Activated T-cell treated with anti-CD3 and anti-CD28 coated beads for 4 hours (primary cell): ENCODE measurements around the gene NAT8L.

Source experiments
- DNase-seq: peaks from one replicate; pipeline ENCODE4 v3.0.0-alpha.2; 2020

NAT8L gene

DNA sequence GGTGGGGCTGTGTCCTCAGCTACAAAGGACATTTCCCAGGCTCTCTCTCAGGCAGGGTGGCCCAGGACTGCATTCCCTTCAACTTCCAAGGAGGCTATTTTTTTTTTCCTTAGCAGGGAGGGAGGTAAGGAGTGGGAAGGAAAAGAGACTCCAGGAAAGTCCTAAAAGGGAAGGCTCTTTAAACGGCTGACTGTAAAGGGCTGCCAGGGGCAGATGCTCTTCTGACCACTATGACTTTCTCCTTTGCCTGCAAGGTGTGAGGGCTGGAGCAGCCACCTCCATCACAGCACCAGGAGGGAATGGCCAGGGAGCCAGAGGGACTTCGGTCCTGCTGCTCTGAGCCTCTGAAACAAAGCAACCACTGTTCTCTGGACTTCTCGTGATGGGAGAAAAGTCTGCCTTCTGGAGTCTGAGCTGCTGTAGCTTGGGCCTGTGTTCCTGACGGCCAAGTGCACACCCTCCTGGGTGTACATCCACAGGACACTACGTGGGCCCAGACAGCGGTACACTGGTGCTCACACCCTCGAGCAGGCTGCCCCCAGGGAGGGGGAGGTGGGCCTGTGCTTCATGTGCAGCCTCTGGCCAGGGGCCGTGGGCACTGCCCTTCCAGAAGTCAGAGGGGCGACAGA lies 17.9 kb downstream of the NAT8L start:
- no peak for DNase-seq

DNA sequence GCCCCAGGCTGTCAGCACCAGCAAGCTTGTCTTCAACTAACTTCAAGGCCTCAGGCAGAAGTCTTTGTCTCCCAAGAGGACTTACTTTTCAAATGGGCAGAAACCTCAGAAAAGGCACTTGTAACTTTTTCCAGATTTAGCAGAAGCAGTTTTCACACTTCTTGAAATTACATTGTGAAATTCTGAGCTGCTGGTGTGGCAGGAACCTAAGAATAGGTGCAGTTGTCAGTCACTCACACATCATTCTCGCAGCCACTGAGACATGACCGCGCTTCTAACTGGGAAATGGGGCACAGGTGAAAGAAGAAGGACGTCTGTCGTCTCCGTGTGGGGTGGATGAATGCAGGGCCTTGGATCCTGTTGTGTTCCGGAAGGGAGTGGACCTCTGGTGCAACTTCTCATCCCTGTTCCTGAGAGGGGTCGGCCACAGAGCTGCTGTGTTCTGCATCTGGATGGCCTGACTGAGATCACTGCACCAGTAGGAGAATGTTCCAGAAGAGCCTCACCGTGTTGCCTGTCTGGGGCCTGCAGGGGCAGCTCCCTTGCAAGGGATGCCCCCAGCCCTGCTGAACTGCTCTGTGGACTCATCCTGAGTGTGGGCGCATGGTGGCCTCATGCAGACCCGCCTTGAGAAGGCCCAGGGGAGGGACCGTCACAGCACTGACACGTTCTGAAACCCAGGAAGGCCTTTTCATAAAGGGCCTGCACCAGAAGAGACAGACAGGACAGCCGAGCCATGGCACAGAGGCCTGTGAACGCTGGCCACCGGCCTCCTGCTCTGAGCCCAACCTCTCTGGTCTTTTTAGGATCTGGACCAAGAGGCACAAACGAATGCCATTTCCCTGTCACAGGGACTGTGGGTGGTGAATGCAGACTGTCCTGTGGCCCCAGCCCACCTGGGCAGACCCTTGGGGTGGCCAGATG lies 18.7 kb downstream of the NAT8L start:
- no peak for DNase-seq

- DNase-seq, result no peak
Observed at GRCh38 chr4:2078584-2078983, 19.5 kb downstream of the NAT8L start.

GRCh38 chr4:2079006-2079405 lies 19.9 kb downstream of the NAT8L start:
- DNase-seq, result no peak

DNA sequence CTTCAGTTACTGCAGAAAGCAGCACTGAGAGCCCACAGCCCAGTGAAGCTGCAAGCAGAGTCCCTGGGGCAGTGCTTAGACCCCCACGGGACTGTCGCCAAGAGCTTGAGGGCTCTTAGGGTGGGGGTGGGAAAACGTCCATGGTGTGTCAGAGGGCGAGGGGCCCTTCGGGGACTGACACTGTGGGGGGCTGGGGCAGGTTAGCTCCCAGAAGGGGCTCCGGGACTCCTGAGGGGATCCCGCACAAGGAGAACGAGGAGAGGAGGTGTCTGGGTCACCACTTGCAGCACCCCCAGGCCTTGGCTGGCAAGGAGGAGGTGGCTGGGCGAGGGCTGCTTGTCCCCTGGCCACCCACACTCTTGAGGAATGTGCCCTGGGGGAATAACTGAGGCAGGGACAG lies 20.8 kb downstream of the NAT8L start:
- DNase-seq, result no peak

DNA sequence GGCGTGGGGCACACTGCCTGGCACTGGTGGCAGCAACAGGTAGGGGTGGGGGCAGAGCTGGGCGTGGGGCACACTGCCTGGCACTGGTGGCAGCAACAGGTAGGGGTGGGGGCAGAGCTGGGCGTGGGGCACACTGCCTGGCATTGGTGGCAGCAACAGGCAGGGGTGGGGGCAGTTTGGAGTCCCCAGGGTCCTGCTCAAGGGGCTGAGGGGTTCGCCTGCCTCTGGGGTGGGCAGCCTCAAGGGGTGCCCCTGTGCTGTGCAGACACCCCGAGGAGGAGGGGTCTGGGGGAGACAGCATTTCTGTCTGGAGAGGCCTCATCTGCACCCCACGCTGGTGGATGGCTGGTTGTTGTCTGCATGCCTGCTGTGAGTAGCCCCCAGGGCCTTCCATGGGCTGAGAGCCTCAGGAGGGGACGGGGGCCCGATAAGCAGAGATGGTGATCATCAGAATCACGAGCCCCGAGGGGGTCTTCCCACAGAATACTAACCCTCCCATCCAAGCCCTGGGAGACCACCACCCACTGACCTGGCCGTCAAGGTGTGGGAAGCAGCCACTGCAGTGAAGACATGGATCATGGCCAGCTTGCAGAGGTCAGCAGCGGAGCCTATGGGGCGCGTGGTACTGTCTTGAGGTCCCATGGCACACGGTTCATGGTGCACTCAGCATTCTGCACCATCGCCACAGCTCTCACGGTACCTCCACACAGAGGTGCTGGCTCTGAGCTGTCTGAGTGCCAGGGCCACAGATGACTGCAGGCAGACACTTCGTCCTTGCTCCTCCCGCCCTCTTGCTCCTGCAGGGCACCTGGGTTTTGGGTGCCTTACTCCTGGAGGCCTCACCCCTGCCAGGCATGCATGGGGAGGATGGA lies 21.5 kb downstream of the NAT8L start:
- no peak for DNase-seq

DNA sequence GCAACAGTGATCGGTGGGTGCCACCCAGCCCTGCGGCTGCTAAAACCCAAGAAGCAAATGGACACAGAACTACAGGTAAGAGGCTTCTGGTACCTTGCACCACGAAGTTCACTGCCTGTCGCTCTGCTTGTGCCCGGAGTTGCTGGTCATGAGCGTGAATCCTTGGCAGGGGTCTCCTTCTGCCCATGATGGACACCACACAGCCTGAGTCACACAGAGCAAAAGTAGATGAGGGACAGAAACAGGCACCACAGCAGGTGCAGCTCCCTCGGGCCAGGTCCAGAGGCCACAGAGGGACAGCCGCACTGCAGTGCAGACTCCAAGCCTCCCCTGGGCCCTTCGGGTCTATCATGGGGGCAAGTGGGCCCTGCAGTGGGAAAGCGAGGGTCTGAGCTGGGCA lies 22.4 kb downstream of the NAT8L start:
- no peak for DNase-seq

GRCh38 chr4:2082118-2082517 lies 23.0 kb downstream of the NAT8L start:
- no peak for DNase-seq

- no peak for DNase-seq
Observed at GRCh38 chr4:2082627-2083026, 23.5 kb downstream of the NAT8L start.

DNA sequence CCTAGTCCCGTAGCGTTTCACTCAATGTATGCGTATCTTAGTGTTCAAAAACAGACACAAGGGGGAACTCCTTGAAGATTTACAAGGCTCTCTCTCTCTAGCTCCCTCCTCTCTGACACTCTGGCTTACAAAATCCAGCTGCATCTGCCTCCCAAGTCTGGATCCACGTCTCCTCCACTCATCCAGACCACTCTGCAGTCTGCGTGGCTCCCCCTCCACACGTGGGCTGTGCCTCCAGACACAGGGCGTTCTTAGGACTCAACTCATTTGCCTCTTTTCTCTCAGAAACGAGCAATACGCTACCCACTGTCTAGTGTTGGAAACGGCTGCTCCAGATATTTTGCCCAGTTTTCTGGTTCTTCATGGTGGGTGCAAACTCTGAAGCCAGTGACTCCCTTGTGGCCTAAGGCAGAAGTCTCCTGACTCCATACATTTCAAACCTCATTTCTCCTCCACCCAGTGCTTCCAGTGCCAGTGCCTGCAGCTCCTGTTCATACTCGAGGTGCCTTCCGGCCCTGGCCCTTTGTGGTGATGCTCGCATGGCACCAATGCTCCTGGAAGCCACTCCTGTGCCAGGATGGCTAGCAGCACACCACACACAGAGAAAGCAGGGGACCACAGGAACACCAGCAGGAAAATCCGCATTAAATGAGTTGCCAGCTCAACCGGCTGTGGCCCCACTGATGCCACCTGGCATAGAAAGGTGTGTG lies 24.1 kb downstream of the NAT8L start:
- no peak for DNase-seq

GRCh38 chr4:2083826-2084160 lies 24.7 kb downstream of the NAT8L start:
- no peak for DNase-seq

GRCh38 chr4:2084316-2084715 lies 25.2 kb downstream of the NAT8L start:
- DNase-seq, result no peak

DNA sequence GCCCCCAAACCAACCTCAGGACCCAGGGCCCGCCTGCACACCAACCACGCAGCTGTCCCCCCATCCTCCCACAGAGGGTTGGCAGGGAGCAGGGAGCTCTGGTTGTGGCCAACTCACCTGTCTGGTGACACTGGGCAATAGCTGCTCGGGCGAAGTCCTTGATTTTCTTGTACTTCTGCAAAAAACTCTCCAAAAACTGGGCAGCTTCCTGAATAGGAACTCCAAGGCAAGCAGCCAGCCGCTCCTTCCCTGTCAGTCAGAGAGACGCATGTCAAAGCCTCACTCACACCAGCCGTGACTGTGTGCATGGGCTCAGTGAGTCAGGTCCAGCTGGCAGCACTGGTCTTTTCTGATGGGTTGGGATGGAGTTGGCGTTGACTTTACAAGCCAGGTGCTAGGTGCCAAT lies 26.4 kb downstream of the NAT8L start:
- no peak for DNase-seq

DNA sequence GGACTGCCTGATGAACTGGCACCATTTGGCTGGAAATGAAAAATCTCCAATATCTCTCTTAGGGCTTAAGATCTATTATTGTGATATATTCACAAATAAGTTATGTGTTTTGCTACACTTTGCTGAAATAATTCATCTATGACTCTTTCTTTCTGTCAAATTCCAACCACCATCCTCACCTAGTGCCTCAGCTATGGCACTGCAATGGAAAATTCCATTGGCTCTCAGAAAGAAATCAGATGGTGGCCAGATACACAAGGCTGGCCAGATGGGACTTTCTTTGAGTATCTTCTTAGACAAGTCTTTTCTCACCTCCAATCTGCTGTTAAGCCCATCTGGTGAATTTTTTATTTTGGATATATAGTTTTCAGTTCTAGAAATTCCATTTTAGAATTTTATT lies 28.0 kb downstream of the NAT8L start:
- no peak for DNase-seq

GRCh38 chr4:2089222-2089621 lies 30.1 kb downstream of the NAT8L start:
- no peak for DNase-seq

DNA sequence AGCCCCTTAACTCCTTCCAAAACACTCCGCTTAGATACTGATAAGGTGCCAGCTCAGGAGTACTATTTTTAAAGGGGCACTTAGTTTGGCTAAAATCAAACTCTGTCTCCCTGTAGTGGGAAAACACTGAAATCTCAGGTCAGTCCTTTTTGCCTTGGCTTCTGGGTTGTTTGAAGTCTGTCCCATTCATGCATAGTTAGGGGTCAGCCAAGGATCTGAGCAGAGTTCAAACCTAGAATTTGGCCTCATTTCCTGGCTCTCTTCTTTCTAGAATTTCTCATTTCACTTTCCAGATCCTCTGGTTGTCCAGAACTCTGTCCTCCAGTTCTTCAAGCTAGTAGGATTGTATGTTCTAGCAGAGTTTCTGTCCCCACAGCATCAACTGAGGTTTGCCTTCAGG lies 31.5 kb downstream of the NAT8L start:
- no peak for DNase-seq

GRCh38 chr4:2091990-2092668 lies 33.0 kb downstream of the NAT8L start:
- no peak for DNase-seq

- no peak for DNase-seq
Observed at GRCh38 chr4:2092669-2093053, 33.5 kb downstream of the NAT8L start.

GRCh38 chr4:2093265-2093664 lies 34.1 kb downstream of the NAT8L start:
- no peak for DNase-seq

GRCh38 chr4:2094545-2094944 lies 35.4 kb downstream of the NAT8L start:
- DNase-seq, result no peak

GRCh38 chr4:2095236-2096072 lies 36.3 kb downstream of the NAT8L start:
- DNase-seq, result no peak
